HG03097 (cell line): Measurements from ENCODE around the gene ACSS3.
"Not testable (repeated sequence)": the region's sequence is repeated elsewhere in the genome, so short reads cannot be mapped to it uniquely, and the experiment has no call there.

Experiments
- ATAC-seq: cut with Tn5 transposase; IDR thresholded peaks from one replicate; pipeline ENCODE4 v1.9.1; 2021; ENCODE audit not compliant: unreplicated experiment, low FRiP score

ACSS3 gene

GRCh38 chr12:81162391-81163136 lies 84.7 kb downstream of the ACSS3 start:
- ATAC-seq, result no peak

- no peak for ATAC-seq
Observed at GRCh38 chr12:81164827-81165226, 86.9 kb downstream of the ACSS3 start.

GRCh38 chr12:81166790-81167189 lies 88.9 kb downstream of the ACSS3 start:
- no peak for ATAC-seq

- ATAC-seq, result no peak
Observed at GRCh38 chr12:81167694-81168093, 89.8 kb downstream of the ACSS3 start.

- ATAC-seq, result no peak
Observed at GRCh38 chr12:81168445-81168844, 90.6 kb downstream of the ACSS3 start.

GRCh38 chr12:81170072-81170471 lies 92.2 kb downstream of the ACSS3 start:
- no peak for ATAC-seq

- ATAC-seq, result no peak
Observed at GRCh38 chr12:81172851-81173250, 95.0 kb downstream of the ACSS3 start.

GRCh38 chr12:81174664-81175063 lies 96.8 kb downstream of the ACSS3 start:
- ATAC-seq, result no peak

GRCh38 chr12:81176796-81177195 lies 98.9 kb downstream of the ACSS3 start:
- ATAC-seq, result no peak

- ATAC-seq, result no peak
Observed at GRCh38 chr12:81181691-81182090, 103.8 kb downstream of the ACSS3 start.

GRCh38 chr12:81187686-81188085 lies 109.8 kb downstream of the ACSS3 start:
- no peak for ATAC-seq

- no peak for ATAC-seq
Observed at GRCh38 chr12:81196595-81196994, 118.7 kb downstream of the ACSS3 start.

- ATAC-seq, result not testable (repeated sequence)
Observed at GRCh38 chr12:81200561-81200960, 122.7 kb downstream of the ACSS3 start.

- no peak for ATAC-seq
Observed at GRCh38 chr12:81203671-81204204, 125.9 kb downstream of the ACSS3 start.

GRCh38 chr12:81205416-81205815 lies 127.5 kb downstream of the ACSS3 start:
- no peak for ATAC-seq

- no peak for ATAC-seq
Observed at GRCh38 chr12:81206429-81206828, 128.6 kb downstream of the ACSS3 start.

GRCh38 chr12:81207173-81207572 lies 129.3 kb downstream of the ACSS3 start:
- ATAC-seq, result no peak

- no peak for ATAC-seq
Observed at GRCh38 chr12:81207664-81208063, 129.8 kb downstream of the ACSS3 start.

GRCh38 chr12:81208187-81208911 lies 130.5 kb downstream of the ACSS3 start:
- ATAC-seq, result no peak

- no peak for ATAC-seq
Observed at GRCh38 chr12:81209012-81209411, 131.1 kb downstream of the ACSS3 start.

- not testable (repeated sequence) for ATAC-seq
Observed at GRCh38 chr12:81209772-81210225, 131.9 kb downstream of the ACSS3 start.

GRCh38 chr12:81211306-81211705 lies 133.4 kb downstream of the ACSS3 start:
- no peak for ATAC-seq
